HG03442 (cell line): ENCODE measurements around the gene DNAH10.

ENCODE experiments used
- ATAC-seq: cut with Tn5 transposase; IDR thresholded peaks from one replicate; pipeline ENCODE4 v1.9.1; 2021; ENCODE audit warnings: mild to moderate bottlenecking, moderate library complexity; ENCODE audit not compliant: unreplicated experiment

Gene DNAH10

GRCh38 chr12:123840765-123841425 is 78.8 kb downstream of the DNAH10 start:
- ATAC-seq = no peak

- ATAC-seq = no peak
These were observed 82.0 kb downstream of the DNAH10 start for GRCh38 chr12:123843912-123844748.

- no peak for ATAC-seq
These were observed 83.8 kb downstream of the DNAH10 start for GRCh38 chr12:123845881-123846280.

- ATAC-seq = no peak
These were observed 84.2 kb downstream of the DNAH10 start for GRCh38 chr12:123846340-123846739.

GRCh38 chr12:123847019-123847418 is 84.9 kb downstream of the DNAH10 start:
- ATAC-seq = no peak

- no peak for ATAC-seq
These were observed 85.8 kb downstream of the DNAH10 start for GRCh38 chr12:123847876-123848275.

- no peak for ATAC-seq
These were observed 87.4 kb downstream of the DNAH10 start for GRCh38 chr12:123849517-123849916.

- no peak for ATAC-seq
These were observed 88.4 kb downstream of the DNAH10 start for GRCh38 chr12:123850246-123851134.

- no peak for ATAC-seq
These were observed 91.4 kb downstream of the DNAH10 start for GRCh38 chr12:123853396-123854070.

- ATAC-seq = no peak
These were observed 92.1 kb downstream of the DNAH10 start for GRCh38 chr12:123854232-123854631.

- ATAC-seq = no peak
These were observed 92.8 kb downstream of the DNAH10 start for GRCh38 chr12:123854918-123855317.

- no peak for ATAC-seq
These were observed 94.6 kb downstream of the DNAH10 start for GRCh38 chr12:123856681-123857080.

GRCh38 chr12:123858176-123858575 is 96.1 kb downstream of the DNAH10 start:
- no peak for ATAC-seq

GRCh38 chr12:123859035-123859434 is 96.9 kb downstream of the DNAH10 start:
- no peak for ATAC-seq

- ATAC-seq = no peak
These were observed 98.3 kb downstream of the DNAH10 start for GRCh38 chr12:123860377-123860776.

- no peak for ATAC-seq
These were observed 99.3 kb downstream of the DNAH10 start for GRCh38 chr12:123861392-123861791.

GRCh38 chr12:123867141-123867540 is 105.0 kb downstream of the DNAH10 start:
- ATAC-seq = no peak

- ATAC-seq = no peak
These were observed 106.7 kb downstream of the DNAH10 start for GRCh38 chr12:123868791-123869190.

GRCh38 chr12:123873793-123874192 is 111.7 kb downstream of the DNAH10 start:
- ATAC-seq = no peak

GRCh38 chr12:123877968-123878367 is 115.9 kb downstream of the DNAH10 start:
- ATAC-seq = no peak

GRCh38 chr12:123879101-123879500 is 117.0 kb downstream of the DNAH10 start:
- ATAC-seq = no peak
